ENCODE data around the gene RRAGD.

The RRAGD gene

DNA sequence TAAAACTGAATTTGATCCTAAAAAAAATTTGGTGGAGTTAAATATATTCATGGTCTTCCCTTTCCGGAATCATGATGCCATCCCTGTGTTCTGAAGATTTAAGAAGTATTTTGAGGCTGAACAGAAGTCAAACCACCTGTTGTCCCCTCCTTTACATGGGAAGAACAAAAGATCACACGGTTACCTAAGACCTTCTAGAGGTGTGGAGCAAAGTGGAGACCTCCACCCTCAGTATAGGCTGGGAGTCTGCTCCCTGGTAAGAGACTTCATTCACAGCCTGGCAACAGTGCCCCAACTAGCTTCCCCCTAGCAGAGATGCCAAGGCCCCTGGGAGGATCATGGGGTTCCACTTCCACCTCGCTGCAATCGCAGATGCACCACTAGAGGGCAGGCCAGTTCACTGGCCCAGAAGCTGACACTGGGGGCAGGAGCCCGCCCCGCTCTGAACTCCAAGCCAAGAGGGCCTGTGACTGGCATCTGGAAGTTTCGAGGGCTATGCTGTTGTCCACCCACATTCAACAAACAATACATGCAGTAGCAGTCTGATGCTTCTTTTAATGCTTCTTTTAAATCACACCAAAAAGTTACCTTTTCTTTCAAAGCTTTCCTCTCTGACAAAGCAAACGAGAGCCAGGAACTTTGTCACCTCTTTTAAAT, 40.1 kb downstream of the RRAGD start:
- Histone ChIP-seq H3K4me3 (ENCODE audit: low read depth, low read length) (no peak overlapping the region), H3K36me3 (ENCODE audit: control insufficient read depth in 2 of 2, insufficient read depth in 1 of 2, low read length in 2 of 2) (peaks cover 8 to 13% of the 10 kb centered on the region in 2 experiments; a peak in 2 of 3 replicates), H3K27ac (ENCODE audit: extremely low read depth, low read depth, low read length) (no peak overlapping the region), H3K4me1 (ENCODE audit: control insufficient read depth, insufficient read depth, low read length) (peaks cover 11% of the 10 kb centered on the region), H3K9me3 (ENCODE audit: control insufficient read depth, insufficient read depth, low read depth, low read length) (no peaks in the 10 kb centered on the region)
- ChIA-PET CTCF (interaction anchor here (0.6 to 3.6 kb wide), 101 partner anchors 10 to 1105 kb away, joined by 3 to 64 read pairs (median 4); partner anchors contain the start of genes ANKRD6, LYRM2, RRAGD and SRSF12), POLR2A (interaction anchor here (0.6 kb wide), 1 partner anchor 12 kb away, joined by 5 read pairs; no protein-coding TSS in a partner anchor)
- TF ChIP-seq ZNF660 (tag by site-specific recombination; IDR thresholded peaks at IDR 0.05) (peak; percentile 67), GLIS2 (tag by site-specific recombination; IDR thresholded peaks at IDR 0.05) (peak; percentile 54), PATZ1 (tag by site-specific recombination; IDR thresholded peaks at IDR 0.05) (peak; percentile 91), ZNF148 (tag by site-specific recombination; IDR thresholded peaks at IDR 0.05; ENCODE audit: borderline replicate concordance) (no peak), ZNF2 (tag by site-specific recombination; IDR thresholded peaks at IDR 0.05) (peak; percentile 55; the same call in 1 of the 2 replicates), ZNF221 (tag by site-specific recombination; IDR thresholded peaks at IDR 0.05; ENCODE audit: borderline replicate concordance) (no peak), ZNF654 (tag by site-specific recombination; IDR thresholded peaks at IDR 0.05; ENCODE audit: low read depth) (peak; percentile 71), SCRT1 (tag by site-specific recombination; IDR thresholded peaks at IDR 0.05; ENCODE audit: borderline replicate concordance) (peak; percentile 83), CTCF (tag by site-specific recombination; IDR thresholded peaks at IDR 0.05) (peak; percentile 76), SCRT2 (tag by site-specific recombination; IDR thresholded peaks at IDR 0.05) (peak; percentile 98), ZNF558 (tag by site-specific recombination; IDR thresholded peaks at IDR 0.05) (no peak)

- H3K9me3 ChIP-seq (ENCODE audit: control insufficient read depth, insufficient read depth, low read depth, low read length): no peaks in the 10 kb centered on the region
- H3K4me3 ChIP-seq (ENCODE audit: low read depth, low read length): no peak overlapping the region
- ChIA-PET CTCF (interaction anchor here (0.6 to 3.5 kb wide), 22 partner anchors 8 to 881 kb away, joined by 3 to 43 read pairs (median 4); partner anchors contain the start of gene GABRR2), POLR2A (no interaction called here)
- no peak overlapping the region for H3K27ac ChIP-seq (ENCODE audit: extremely low read depth, low read depth, low read length)
- H3K36me3 ChIP-seq (ENCODE audit: control insufficient read depth in 2 of 2, insufficient read depth in 1 of 2, low read length in 2 of 2): peaks cover 8 to 17% of the 10 kb centered on the region in 2 experiments; a peak in 2 of 3 replicates
- no peaks in the 10 kb centered on the region for H3K4me1 ChIP-seq (ENCODE audit: control insufficient read depth, insufficient read depth, low read length)
- TF ChIP-seq, protein P1, sequence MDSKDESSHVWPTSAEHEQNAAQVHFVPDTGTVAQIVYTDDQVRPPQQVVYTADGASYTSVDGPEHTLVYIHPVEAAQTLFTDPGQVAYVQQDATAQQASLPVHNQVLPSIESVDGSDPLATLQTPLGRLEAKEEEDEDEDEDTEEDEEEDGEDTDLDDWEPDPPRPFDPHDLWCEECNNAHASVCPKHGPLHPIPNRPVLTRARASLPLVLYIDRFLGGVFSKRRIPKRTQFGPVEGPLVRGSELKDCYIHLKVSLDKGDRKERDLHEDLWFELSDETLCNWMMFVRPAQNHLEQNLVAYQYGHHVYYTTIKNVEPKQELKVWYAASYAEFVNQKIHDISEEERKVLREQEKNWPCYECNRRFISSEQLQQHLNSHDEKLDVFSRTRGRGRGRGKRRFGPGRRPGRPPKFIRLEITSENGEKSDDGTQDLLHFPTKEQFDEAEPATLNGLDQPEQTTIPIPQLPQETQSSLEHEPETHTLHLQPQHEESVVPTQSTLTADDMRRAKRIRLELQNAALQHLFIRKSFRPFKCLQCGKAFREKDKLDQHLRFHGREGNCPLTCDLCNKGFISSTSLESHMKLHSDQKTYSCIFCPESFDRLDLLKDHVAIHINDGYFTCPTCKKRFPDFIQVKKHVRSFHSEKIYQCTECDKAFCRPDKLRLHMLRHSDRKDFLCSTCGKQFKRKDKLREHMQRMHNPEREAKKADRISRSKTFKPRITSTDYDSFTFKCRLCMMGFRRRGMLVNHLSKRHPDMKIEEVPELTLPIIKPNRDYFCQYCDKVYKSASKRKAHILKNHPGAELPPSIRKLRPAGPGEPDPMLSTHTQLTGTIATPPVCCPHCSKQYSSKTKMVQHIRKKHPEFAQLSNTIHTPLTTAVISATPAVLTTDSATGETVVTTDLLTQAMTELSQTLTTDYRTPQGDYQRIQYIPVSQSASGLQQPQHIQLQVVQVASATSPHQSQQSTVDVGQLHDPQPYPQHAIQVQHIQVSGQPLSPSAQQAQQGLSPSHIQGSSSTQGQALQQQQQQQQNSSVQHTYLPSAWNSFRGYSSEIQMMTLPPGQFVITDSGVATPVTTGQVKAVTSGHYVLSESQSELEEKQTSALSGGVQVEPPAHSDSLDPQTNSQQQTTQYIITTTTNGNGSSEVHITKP (tag by site-specific recombination; IDR thresholded peaks at IDR 0.05): peak; percentile 54; the same call in 1 of the 2 replicates
- TF ChIP-seq SALL2 (tag by site-specific recombination; IDR thresholded peaks at IDR 0.05; ENCODE audit: borderline replicate concordance): no peak
- TF ChIP-seq PATZ1 (tag by site-specific recombination; IDR thresholded peaks at IDR 0.05): no peak
- TF ChIP-seq ZNF335 (tag by site-specific recombination; conservative IDR thresholded peaks at IDR 0.05): no peak
- TF ChIP-seq ZNF660 (tag by site-specific recombination; IDR thresholded peaks at IDR 0.05): no peak
- peak; percentile 56; the same call in 1 of the 2 replicates for TF ChIP-seq PRDM1 (tag by site-specific recombination; IDR thresholded peaks at IDR 0.05)
- 0 out of 2 replicates have a peak, but pooled peaks have one; percentile 32 for TF ChIP-seq IKZF3 (tag by site-specific recombination; IDR thresholded peaks at IDR 0.05)
- no peak for TF ChIP-seq PBX3 (CRISPR knock-in tag; IDR thresholded peaks at IDR 0.05)
- no peak for TF ChIP-seq ZNF529 (tag by site-specific recombination; IDR thresholded peaks at IDR 0.05; ENCODE audit: insufficient replicate concordance)
Measured at GRCh38 chr6:89368999-89369398, 43.1 kb downstream of the RRAGD start.
